BJ (cell line): ENCODE data around the gene ARID3C. TPM values are rescaled to one million over a fixed set of nuclear protein-coding genes. Genes with fewer than 3 reads are reported as not detected.

Experiments
- CTCF ChIA-PET: fragments of 350-600 bp; formaldehyde crosslinking; extraction: SDS; loops from one replicate; lab custom pipeline; 2021; ENCODE audit warnings: antibody characterized with exemption, inconsistent platforms; lab: Yijun Ruan, JAX
- POLR2A ChIA-PET: fragments of 300-600 bp; sonication (Branson Sonifier 250); formaldehyde crosslinking; extraction: SDS; loops from one replicate; lab custom pipeline; 2021; ENCODE audit warnings: antibody characterized with exemption; lab: Charles Lee
- DNase-seq: peaks from one replicate; pipeline ENCODE4 v3.0.0-alpha.2; 2011; ENCODE audit warnings: low read depth
- H3K27me3 ChIP-seq: 2 replicates; pipeline ENCODE4 v1.6.0; 2011; ENCODE audit warnings: low read length; ENCODE audit not compliant: control insufficient read depth, insufficient read depth
- H3K36me3 ChIP-seq: 2 replicates; pipeline ENCODE4 v1.5.1; 2011; ENCODE audit warnings: low read length; ENCODE audit not compliant: control insufficient read depth, insufficient read depth
- H3K4me3 ChIP-seq: 2 replicates; pipeline ENCODE4 v1.5.1; 2011; ENCODE audit warnings: low read depth, mild to moderate bottlenecking, control low read depth, low read length
- polyA plus RNA-seq: library from polyadenylated mRNA; depleted of rRNA; stranded (reverse); fragments of >200 nt; gene quantifications from 2 replicates; pipeline ENCODE4 v1.2.3, GENCODE V29; 2011
- TF ChIP-seq, protein P1 (sequence below): IDR thresholded peaks from 2 replicates; pipeline ENCODE4 v1.5.1; 2011; ENCODE audit warnings: low read depth, mild to moderate bottlenecking, control low read depth, inconsistent platforms, low read length, moderate library complexity; ENCODE audit not compliant: insufficient read depth

ARID3C gene
- polyA plus RNA-seq, 1 experiment: not detected

- TF ChIP-seq, protein P1, sequence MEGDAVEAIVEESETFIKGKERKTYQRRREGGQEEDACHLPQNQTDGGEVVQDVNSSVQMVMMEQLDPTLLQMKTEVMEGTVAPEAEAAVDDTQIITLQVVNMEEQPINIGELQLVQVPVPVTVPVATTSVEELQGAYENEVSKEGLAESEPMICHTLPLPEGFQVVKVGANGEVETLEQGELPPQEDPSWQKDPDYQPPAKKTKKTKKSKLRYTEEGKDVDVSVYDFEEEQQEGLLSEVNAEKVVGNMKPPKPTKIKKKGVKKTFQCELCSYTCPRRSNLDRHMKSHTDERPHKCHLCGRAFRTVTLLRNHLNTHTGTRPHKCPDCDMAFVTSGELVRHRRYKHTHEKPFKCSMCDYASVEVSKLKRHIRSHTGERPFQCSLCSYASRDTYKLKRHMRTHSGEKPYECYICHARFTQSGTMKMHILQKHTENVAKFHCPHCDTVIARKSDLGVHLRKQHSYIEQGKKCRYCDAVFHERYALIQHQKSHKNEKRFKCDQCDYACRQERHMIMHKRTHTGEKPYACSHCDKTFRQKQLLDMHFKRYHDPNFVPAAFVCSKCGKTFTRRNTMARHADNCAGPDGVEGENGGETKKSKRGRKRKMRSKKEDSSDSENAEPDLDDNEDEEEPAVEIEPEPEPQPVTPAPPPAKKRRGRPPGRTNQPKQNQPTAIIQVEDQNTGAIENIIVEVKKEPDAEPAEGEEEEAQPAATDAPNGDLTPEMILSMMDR: no peak
- Histone ChIP-seq H3K27me3 (no peaks in the 10 kb centered on the region), H3K36me3 (peaks cover 11% of the 10 kb centered on the region), H3K4me3 (no peak overlapping the region)
- no peak for DNase-seq
- CTCF ChIA-PET: interaction anchor here (1.1 to 3.7 kb wide), 3 partner anchors 13 to 37 kb away, joined by 3 to 14 read pairs (median 11); no protein-coding TSS in a partner anchor
- POLR2A ChIA-PET: no interaction called here
Measured at GRCh38 chr9:34650816-34651215, 21.9 kb upstream of the ARID3C start.

GRCh38 chr9:34648673-34649072, 19.8 kb upstream of the ARID3C start:
- TF ChIP-seq, protein P1: no peak
- Histone ChIP-seq H3K4me3 (no peak overlapping the region), H3K36me3 (peaks cover 11% of the 10 kb centered on the region), H3K27me3 (no peaks in the 10 kb centered on the region; the same call in 1 of the 2 replicates)
- ChIA-PET POLR2A (no interaction called here), CTCF (interaction anchor here (1.3 to 8.1 kb wide), 3 partner anchors 13 to 54 kb away, joined by 3 to 87 read pairs (median 4); partner anchors contain the start of gene SIGMAR1)
- no peak for DNase-seq

- CTCF ChIA-PET: interaction anchor here (1.3 to 8.1 kb wide), 7 partner anchors 9 to 56 kb away, joined by 3 to 87 read pairs (median 4); partner anchors contain the start of gene SIGMAR1
- H3K4me3 ChIP-seq: peak overlapping the region; percentile 66
- POLR2A ChIA-PET: no interaction called here
Measured at GRCh38 chr9:34647651-34648050, 18.8 kb upstream of the ARID3C start.

GRCh38 chr9:34647084-34647403, 18.2 kb upstream of the ARID3C start:
- TF ChIP-seq, protein P1: no peak
- Histone ChIP-seq H3K36me3 (peaks cover 11% of the 10 kb centered on the region), H3K4me3 (peak overlapping the region; percentile 66), H3K27me3 (no peaks in the 10 kb centered on the region; the same call in 1 of the 2 replicates)
- ChIA-PET POLR2A (interaction anchor here (1.5 kb wide), 1 partner anchor 9 kb away, joined by 5 read pairs; the partner anchor contains the start of gene SIGMAR1), CTCF (interaction anchor here (0.5 to 8.1 kb wide), 14 partner anchors 9 to 1571 kb away, joined by 3 to 87 read pairs (median 4); partner anchors contain the start of genes DCTN3, SIGMAR1 and SMU1)
- no peak for DNase-seq

More at GRCh38 chr9:34647651-34648050, 18.8 kb upstream of the ARID3C start:
- H3K36me3 ChIP-seq: peaks cover 11% of the 10 kb centered on the region
- no peak for DNase-seq
- TF ChIP-seq, protein P1: no peak
- no peaks in the 10 kb centered on the region; the same call in 1 of the 2 replicates for H3K27me3 ChIP-seq

DNA sequence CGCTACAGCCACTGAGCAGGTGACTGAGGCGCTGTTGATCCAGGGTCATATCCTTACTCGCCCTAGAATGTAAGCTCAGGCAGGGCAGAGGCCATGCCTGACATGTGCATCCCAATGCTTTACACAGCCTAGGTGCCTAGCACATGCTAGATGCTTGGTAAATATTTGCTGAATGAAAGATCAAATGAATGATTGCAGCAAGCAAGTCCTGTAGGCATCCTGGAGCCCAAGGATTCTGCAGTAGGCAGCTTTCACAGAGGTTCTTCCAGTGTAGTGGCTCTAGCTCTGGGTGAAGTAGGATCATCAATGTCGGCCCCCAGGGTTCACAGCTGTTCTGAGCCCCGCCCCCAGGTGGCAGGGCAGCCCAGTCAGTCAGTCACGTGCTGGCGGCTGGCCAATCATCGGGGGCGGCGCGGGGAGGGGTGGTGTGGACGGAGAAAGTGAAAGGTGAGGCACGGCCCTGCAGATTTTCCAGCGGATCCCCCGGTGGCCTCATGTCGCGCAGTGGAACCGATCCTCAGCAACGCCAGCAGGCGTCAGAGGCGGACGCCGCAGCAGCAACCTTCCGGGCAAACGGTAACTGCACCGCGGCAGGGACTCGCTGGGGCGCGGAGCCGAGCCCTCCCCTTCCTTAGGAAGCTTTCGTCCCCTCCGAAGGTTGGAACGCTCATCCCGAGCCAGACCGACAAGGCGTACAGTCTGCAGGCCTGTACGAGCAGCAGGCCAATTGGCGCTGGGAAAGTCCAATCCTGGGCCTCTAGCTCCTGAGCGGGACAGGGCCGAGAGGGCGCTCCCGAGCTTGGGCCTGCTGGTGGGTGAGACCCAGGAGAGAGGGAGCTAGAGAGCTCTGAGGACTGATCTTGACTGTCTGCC, 17.6 kb upstream of the ARID3C start, which contains the start of gene GALT:
GALT (plus strand) TSS at position 465 of the 873 bp plus-strand sequence; CDS start at position 495, 30 bp downstream.
- no peak for DNase-seq
- ChIA-PET POLR2A (interaction anchor here (1.5 kb wide), 1 partner anchor 9 kb away, joined by 5 read pairs; the partner anchor contains the start of gene SIGMAR1), CTCF (interaction anchor here (0.7 to 8.1 kb wide), 13 partner anchors 10 to 56 kb away, joined by 3 to 87 read pairs (median 4); partner anchors contain the start of genes DCTN3 and SIGMAR1)
- peaks cover 11% of the 10 kb centered on the region for H3K36me3 ChIP-seq
- H3K4me3 ChIP-seq: peak within 1 kb of the TSS; percentile 66
- TF ChIP-seq, protein P1: peak; percentile 73
- no peaks in the 10 kb centered on the region; the same call in 1 of the 2 replicates for H3K27me3 ChIP-seq
